SH-SY5Y (cell line): ENCODE results near the gene UNC93B1.

Experiments
- GATA2 ChIP-seq: IDR thresholded peaks from 2 replicates; pipeline ENCODE4 v1.6.1; 2011; ENCODE audit warnings: mild to moderate bottlenecking, low read depth, low read length
- GATA3 ChIP-seq: IDR thresholded peaks from 2 replicates; pipeline ENCODE4 v1.6.1; 2011; ENCODE audit warnings: low read depth, mild to moderate bottlenecking, low read length, moderate library complexity

DNA sequence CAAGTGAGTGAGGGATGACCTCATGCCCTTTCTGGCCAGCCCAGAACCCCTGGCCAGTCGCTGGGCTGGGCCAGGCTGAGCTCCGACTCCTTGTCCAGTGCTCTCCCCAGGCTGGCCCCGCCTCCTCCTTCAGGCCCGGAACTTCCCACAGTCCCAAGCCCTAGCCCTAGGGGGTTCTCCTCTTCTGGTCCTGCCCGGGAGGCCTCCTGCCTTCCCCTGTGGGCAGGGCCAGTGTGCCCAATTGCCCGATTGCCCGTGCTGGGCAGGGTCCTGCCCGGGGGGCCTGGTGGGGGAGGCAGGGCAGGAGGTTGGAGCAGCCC is 39.1 kb upstream of the UNC93B1 start:
- TF ChIP-seq GATA2 (no peak), GATA3 (no peak)
